Anterior cingulate cortex (tissue), 58 donors: ENCODE data around the gene STXBP5.

Experiments
- DNase-seq, 58 donors: peaks; one replicate each; lab custom pipeline; 2025; lab: John Stamatoyannopoulos, UW

STXBP5 gene

DNA sequence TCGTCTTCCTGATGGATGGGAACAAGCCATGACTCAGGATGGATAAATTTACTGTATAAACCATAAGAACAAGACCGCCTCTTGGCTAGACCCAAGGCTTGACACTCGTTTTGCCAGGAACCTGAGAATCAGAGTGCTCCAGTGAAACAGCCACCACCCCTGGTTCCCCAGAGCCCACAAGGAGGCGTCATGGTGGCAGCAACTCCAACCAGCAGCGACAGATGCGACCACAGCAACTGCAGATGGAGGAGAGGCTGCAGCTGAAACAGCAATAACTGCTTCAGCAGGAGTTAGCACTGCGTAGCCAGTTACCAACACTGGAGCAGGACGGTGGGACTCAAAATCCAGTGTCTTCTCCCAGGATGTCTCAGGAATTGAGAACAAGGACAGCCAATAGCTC, 203.4 kb downstream of the STXBP5 start:
- no peak for DNase-seq

DNA sequence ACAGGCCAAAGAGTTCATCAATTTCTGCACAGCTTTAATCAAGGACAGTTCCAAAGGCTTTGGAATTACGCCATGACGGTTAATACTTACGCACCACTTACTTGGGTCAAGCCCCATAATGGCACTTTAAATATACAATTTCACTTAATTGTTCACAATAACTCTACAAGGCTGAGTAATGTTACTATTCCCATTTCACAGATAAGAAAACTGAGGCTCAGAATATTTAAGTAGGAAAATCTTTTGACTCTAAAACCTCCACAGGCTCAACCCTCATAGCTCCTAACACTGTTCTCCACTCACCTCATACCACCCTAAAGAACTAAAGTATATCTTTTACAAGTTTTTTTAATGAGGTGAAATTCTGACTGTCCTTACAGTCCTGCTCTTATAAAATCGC, 212.4 kb downstream of the STXBP5 start:
- DNase-seq = no peak

DNA sequence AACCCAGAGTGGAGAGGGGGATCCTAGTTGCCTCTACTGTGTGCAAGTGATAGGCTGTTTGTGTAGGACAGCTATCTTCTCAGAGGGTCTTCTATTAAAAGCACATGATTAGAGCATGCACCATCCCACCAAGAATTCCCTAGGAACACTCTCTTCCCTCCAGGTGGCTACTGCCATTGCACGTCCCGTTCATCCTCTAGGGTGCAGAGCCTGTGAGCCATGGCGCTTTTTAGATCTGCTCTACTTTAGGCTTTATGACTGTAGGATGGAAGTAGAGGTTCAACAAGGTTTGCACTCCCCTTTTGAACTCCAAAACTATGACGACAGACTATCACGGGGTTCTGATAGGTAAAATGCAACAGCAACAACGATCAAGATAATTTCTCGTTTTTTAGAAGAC, 213.7 kb downstream of the STXBP5 start:
- DNase-seq = no peak

DNA sequence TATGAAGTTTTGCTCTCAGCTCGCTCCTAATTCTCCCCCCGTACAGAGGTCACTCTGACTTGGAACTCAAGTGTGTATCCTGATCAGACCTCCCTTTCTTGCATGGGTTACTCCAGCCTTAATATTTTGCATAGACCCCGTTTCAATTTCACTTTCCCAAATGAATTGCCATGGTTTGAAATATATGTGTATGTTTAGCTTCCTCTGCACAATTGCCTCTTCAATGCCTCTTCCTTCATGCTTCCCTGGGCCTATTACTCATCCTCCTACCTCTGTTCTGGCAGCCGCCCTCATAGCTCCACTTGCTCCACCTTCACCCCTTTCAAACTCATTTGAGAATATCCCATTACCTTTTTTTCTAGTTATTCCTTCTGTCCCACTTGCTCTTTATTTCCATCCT, 214.3 kb downstream of the STXBP5 start:
- DNase-seq = peak in 1 of 58 donors; percentile 3

GRCh38 chr6:147421903-147422302, 217.7 kb downstream of the STXBP5 start:
- DNase-seq = no peak

GRCh38 chr6:147423111-147423510, 218.9 kb downstream of the STXBP5 start:
- no peak for DNase-seq

GRCh38 chr6:147429794-147430193, 225.6 kb downstream of the STXBP5 start:
- DNase-seq = no peak

GRCh38 chr6:147430811-147431210, 226.6 kb downstream of the STXBP5 start:
- DNase-seq = no peak

DNA sequence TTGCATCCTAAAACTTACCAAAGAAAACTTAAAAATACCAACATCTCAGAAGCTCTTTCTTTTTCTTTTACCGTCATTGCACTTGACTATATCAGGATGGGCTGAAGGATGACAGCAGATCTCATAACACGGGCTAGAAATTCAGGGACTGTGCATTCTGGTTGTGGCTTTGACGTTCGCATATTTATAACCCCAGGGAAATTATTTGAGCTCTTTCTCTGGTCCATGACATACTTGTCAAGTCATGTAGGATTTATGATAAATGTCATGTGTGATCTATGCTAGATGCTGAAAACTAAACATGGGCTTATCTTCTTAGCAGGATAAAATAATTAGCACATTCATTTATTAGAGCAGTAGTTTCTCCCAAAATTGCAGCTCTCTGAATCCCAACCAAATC, 229.9 kb downstream of the STXBP5 start:
- no peak for DNase-seq

DNA sequence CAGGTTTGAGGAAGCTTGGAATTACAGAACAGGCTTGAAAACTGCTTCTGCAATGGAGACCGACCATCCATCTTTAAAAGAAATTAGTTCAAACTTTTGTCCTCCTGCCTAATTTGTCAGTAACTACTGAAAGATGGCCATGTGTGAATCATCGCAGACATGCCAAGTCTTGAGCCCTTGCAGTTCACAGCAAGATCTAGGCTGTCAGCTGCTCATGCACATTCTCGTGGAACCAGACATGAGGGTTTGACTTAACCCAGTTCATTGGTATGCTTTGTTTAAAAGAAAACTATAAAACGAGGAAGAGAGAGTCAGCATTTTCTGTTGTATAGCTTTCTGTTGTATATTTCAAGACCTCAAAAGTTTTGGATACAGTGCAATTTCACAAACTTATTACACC, 230.3 kb downstream of the STXBP5 start:
- no peak for DNase-seq

DNA sequence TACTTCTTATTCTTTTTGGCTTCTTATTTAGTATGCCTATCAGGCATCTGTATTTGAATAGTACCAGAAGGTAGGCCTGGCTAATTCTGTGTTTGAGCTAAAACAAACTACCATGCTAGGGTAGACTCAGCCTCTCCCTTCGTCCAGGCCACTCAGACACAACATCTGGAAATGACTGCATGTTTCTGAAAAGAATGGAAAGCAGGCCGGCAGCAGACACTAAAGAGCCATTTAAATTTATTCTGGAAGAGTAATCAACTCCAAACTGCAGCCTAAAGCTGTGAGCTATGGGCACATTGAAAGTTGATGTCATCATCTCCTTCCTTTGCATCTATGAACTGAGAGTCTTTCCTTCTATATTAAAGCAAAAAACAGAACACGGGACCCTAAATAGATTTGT, 233.4 kb downstream of the STXBP5 start:
- no peak for DNase-seq

GRCh38 chr6:147438758-147439528, 234.7 kb downstream of the STXBP5 start:
- no peak for DNase-seq
